Dedifferentiated amniotic fluid mesenchymal stem cell (primary cell): ENCODE data around the gene TRPM3.
A peak's percentile ranks its signal among the peaks of the same experiment; 100 is the strongest.

Experiments
- DNase-seq: peaks from one replicate; pipeline ENCODE4 v3.0.0-alpha.2; 2016; ENCODE audit errors: extremely low spot score

TRPM3 gene

DNA sequence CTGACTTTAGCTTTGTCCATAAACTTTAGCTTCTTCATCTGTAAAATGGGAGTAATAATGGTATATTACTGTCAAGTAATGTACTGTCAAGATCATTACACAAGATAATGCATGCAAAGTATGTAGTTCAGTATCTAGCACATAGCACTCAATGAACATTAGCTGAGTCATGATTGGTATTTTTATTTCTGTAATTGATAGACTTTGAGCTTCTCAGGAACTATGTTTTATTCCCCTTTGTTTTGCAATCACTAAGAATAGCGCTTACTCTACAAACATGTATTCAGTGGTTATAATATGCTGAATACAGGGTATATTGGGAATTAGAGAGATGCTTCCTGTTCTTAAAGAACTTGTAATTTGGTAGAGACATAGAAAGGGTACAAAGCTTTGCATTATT is 564.6 kb downstream of the TRPM3 start:
- no peak for DNase-seq

- DNase-seq: no peak
These were observed 566.5 kb downstream of the TRPM3 start for GRCh38 chr9:70554881-70555280.

- DNase-seq: no peak
These were observed 567.4 kb downstream of the TRPM3 start for GRCh38 chr9:70553707-70554673.

DNA sequence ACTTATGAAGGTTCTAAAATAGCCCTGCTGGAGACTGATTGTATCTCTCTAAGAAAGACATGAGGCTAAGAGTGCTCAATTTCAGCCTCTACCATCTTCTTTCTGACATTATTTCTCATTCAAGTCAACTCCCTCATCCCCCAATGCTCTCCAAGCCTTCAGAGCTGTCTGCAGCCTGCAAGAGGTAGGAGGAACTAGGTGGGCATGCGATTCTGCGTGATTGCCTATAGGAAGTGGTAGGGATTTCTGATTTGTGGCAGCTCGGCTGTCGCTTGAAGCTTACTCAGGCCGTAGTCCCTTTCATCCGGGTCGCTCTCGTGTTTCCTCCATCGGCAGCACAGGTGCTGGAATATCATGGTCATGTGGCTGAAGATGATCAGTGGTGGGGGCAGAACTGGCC is 568.9 kb downstream of the TRPM3 start:
- DNase-seq: no peak

DNA sequence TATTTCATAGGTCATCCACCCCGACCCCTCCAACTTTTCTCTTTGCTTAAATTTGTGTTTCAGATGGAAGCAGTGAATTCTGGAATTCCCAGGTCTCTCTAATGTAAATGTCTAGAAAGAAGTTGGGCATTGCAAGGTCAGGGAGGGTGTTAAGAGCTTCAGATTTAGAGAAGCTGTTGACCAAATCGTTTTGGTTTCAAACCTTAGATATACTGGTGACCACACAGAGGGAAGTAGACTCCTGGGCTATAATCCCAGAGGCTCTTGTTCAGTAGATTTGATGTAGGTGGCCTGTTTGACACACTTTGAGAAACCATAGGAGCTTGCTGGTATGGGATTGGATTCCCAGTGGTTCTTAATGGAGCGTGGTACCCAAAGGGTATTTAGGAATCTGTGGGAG is 569.6 kb downstream of the TRPM3 start:
- no peak for DNase-seq

- no peak for DNase-seq
These were observed 570.0 kb downstream of the TRPM3 start for GRCh38 chr9:70551396-70551795.

DNA sequence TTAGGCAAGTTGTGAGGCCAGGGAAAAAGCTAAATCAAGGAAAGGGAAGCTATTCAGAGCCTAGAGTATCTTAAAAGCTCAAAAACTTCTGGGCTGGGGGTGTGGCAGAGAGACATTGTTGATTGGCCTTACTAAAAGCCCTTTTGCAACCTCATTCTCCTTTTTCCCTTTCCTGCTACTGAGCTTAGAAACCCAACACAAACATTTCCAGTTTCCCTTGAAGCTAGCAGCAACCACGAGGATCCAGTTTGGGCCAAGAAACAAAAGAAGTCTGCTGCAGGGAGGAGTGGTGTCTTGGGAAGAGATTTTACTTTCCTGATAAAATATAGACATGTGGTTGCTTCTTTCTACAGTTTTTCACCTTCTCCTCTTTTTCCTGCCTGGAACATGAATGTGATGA is 571.5 kb downstream of the TRPM3 start:
- no peak for DNase-seq

GRCh38 chr9:70542311-70542931 is 579.0 kb downstream of the TRPM3 start:
- DNase-seq: no peak

GRCh38 chr9:70540016-70540415 is 581.4 kb downstream of the TRPM3 start:
- no peak for DNase-seq

GRCh38 chr9:70539526-70539925 is 581.9 kb downstream of the TRPM3 start:
- DNase-seq: no peak

- no peak for DNase-seq
These were observed 582.4 kb downstream of the TRPM3 start for GRCh38 chr9:70539001-70539400.

DNA sequence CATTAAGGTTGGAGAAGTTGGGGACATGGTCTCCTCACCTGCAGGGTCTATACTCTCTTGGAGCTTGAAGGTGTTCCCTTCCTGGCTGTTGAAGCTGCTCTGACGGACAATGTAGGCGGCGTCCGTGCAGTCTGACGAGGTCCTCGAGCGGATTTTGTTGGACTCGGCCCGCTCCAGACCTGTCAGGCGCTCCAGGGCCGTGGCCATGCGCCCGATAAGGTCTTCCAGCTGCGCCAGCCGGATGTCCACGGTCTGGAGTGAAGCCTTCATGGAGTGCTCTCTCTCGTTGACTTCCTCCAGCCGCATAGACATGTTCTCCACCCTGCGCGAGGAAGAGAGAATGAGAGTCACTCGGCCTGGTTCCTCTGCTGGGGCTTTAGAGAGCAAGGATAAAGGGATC is 584.3 kb downstream of the TRPM3 start:
- DNase-seq: no peak

DNA sequence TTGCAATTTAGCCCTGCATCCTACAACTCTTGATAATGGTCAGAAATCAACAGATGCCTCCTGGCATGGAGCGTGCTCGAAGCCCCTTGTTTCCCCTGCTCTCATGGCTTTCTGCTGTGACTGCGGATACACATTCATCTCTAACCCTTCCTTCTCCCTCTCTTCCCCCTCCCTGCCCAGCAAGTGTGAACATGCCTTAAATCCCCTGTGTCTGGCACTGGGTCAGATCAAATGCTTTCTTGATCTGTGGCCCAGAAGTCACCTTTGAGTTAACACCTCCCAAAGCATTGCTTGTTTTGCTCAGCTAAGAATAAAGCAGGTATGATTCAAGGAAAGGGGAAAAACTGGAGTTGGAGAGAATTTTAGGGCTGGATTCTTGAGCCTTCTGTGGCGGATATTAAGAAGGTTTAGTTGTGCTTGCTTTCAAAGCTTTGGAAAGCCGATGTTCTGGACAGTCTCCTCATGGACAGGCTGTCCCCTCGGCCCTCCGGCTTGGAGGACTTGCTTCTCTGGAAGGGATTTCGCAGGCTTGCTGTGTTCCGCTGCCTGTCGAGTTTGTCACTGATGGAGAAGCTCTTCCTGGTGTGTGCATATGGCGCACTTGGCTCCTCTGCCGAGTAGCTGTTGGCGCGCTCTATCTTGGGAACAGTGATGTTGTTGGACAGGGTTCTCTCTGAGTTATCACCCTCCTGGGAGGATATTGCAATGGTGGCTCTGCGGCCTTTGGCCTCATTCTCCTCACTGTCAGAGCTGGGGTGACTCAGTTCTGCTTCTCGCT is 585.7 kb downstream of the TRPM3 start:
- no peak for DNase-seq

- no peak for DNase-seq
These were observed 587.0 kb downstream of the TRPM3 start for GRCh38 chr9:70534471-70534870.

- DNase-seq: no peak
These were observed 587.4 kb downstream of the TRPM3 start for GRCh38 chr9:70534061-70534460.

GRCh38 chr9:70533492-70533891 is 587.9 kb downstream of the TRPM3 start:
- no peak for DNase-seq

- DNase-seq: no peak
These were observed 588.7 kb downstream of the TRPM3 start for GRCh38 chr9:70532716-70533115.

DNA sequence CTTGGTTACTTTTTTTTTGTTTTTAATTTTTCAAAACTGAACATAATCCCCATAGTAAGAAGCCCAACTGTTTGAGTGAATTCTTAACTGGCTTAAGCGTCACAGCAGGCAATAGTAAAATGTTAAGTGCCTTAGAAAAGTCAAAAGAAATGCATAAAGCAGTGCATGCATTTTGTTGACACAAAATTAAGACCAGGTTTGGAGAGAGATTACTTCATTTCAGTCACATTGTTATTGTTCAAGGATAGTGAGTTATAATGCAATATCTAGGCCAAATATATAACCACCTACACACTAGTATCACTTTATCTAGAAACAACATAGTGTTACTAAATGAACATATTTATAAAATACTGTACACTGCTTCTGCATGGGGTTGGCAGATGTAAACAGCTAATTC is 590.1 kb downstream of the TRPM3 start:
- DNase-seq: peak; percentile 34

- DNase-seq: no peak
These were observed 590.7 kb downstream of the TRPM3 start for GRCh38 chr9:70530716-70531115.

- no peak for DNase-seq
These were observed 591.6 kb downstream of the TRPM3 start for GRCh38 chr9:70529833-70530232.

GRCh38 chr9:70529377-70529776 is 592.0 kb downstream of the TRPM3 start:
- DNase-seq: no peak

DNA sequence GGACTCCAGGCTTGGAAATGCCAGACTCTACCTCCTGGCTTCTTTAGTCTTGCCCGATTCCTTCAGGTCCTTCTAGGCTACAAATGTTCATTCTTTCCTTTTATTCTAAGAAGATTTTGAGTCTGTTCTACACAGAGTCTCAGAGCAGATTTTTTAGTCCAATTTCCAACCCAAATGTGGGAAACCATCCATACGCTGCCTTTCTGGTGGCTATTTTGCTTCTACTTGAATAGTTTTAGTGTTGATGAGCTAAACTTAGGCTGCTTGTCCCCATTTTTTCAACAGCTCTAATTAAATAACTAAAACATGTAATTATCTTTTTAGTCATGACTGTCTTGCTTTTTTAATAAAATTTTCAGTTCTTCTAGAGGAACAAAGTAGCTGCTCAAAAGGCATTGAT is 594.5 kb downstream of the TRPM3 start:
- DNase-seq: no peak
